ENCODE data around the gene GOLGB1.

- no peak for TF ChIP-seq ISL1 (CRISPR knock-in tag; IDR thresholded peaks at IDR 0.05)
- TF ChIP-seq ZFP30 (CRISPR knock-in tag; IDR thresholded peaks at IDR 0.05) = no peak
- TF ChIP-seq TSHZ2 (CRISPR knock-in tag; IDR thresholded peaks at IDR 0.05) = no peak
- no peak for TF ChIP-seq PATZ1 (CRISPR knock-in tag; IDR thresholded peaks at IDR 0.05; ENCODE audit: borderline replicate concordance)
- no peak for TF ChIP-seq CREB5 (CRISPR knock-in tag; IDR thresholded peaks at IDR 0.05; ENCODE audit: low read depth)
- TF ChIP-seq ZC3H10 (CRISPR knock-in tag; IDR thresholded peaks at IDR 0.05) = no peak
- no peak for TF ChIP-seq ESRRG (CRISPR knock-in tag; IDR thresholded peaks at IDR 0.05)
These were observed 7.7 kb upstream of the GOLGB1 start for GRCh38 chr3:121757087-121757811.
